GM12878 (cell line): ENCODE measurements around the gene PNRC1.

Experiments
- CBFB ChIP-seq: IDR thresholded peaks from 2 replicates; pipeline ENCODE4 v1.6.1; 2016; ENCODE audit warnings: antibody characterized with exemption, low read depth
- CHD2 ChIP-seq: IDR thresholded peaks from 2 replicates; pipeline ENCODE4 v1.6.1; 2011; ENCODE audit warnings: low read depth, low read length, improper control_type of control experiment, borderline replicate concordance
- EP300 ChIP-seq, 2 experiments: fragments of 150-350 bp in 1 of 2; IDR thresholded peaks; 2 replicates each; pipeline ENCODE4 v1.6.1; 2011 to 2012; ENCODE audit warnings: low read depth in 2 of 2, low read length in 2 of 2, borderline replicate concordance in 1 of 2, improper control_type of control experiment in 1 of 2, inconsistent platforms in 1 of 2; ENCODE audit not compliant: control insufficient read depth in 1 of 2
- IRF4 ChIP-seq: IDR thresholded peaks from 2 replicates; pipeline ENCODE4 v1.6.1; 2011; ENCODE audit warnings: low read depth, low read length
- NR2C2 ChIP-seq: IDR thresholded peaks from 2 replicates; pipeline ENCODE4 v1.6.1; 2011; ENCODE audit warnings: borderline replicate concordance, low read depth; ENCODE audit not compliant: control insufficient read depth, insufficient read length
- POLR2A ChIP-seq: IDR thresholded peaks from 2 replicates; pipeline ENCODE4 v1.6.1; 2011; ENCODE audit warnings: low read depth, mild to moderate bottlenecking, low read length
- SMC3 ChIP-seq: IDR thresholded peaks from 2 replicates; pipeline ENCODE4 v1.6.1; 2011; ENCODE audit warnings: low read length, improper control_type of control experiment, borderline replicate concordance
- SP1 ChIP-seq: IDR thresholded peaks from one replicate; pipeline ENCODE4 v1.6.1; 2011; ENCODE audit warnings: low read depth, low read length
- ZNF384 ChIP-seq: IDR thresholded peaks from 2 replicates; pipeline ENCODE4 v1.6.1; 2012; ENCODE audit warnings: low read depth, mild to moderate bottlenecking, low read length, improper control_type of control experiment, borderline replicate concordance
- TF ChIP-seq, protein P1 (sequence below): fragments of 450-650 bp; IDR thresholded peaks from 2 replicates; pipeline ENCODE4 v1.6.1; 2018; ENCODE audit warnings: borderline replicate concordance, mild to moderate bottlenecking; ENCODE audit not compliant: partially characterized antibody
- TF ChIP-seq, protein P2 (sequence below), 3 experiments: IDR thresholded peaks in 2 of 3; conservative IDR thresholded peaks in 1 of 3; 2 replicates each; pipeline ENCODE4 v1.5.1; 2011; ENCODE audit warnings: low read depth in 3 of 3, low read length in 3 of 3, mild to moderate bottlenecking in 3 of 3, control low read depth in 2 of 3, moderate library complexity in 2 of 3, inconsistent platforms in 1 of 3, mixed read lengths in 1 of 3; ENCODE audit not compliant: control insufficient read depth in 2 of 3, insufficient read depth in 1 of 3; ENCODE audit errors: extremely low read depth in 1 of 3

DNA sequence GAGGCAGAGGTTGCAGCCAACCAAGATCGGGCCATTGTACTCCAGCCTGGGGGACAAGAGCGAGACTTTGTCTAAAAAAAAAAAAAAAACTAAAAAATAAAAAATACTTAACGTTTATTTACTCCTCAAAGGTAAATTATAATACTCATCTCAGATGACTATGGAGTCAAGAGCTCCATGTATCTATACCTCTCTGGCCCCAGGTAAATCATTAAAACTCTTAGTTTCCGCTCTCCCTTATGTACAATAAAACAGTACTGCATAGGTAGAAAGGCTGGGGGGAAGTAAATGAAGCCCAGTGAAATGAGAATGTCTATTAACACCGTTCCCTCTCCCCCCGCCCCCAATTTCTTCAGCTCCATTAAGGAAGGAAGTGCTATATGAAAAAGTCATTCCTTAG is 36.2 kb downstream of the PNRC1 start:
- TF ChIP-seq, protein P1, sequence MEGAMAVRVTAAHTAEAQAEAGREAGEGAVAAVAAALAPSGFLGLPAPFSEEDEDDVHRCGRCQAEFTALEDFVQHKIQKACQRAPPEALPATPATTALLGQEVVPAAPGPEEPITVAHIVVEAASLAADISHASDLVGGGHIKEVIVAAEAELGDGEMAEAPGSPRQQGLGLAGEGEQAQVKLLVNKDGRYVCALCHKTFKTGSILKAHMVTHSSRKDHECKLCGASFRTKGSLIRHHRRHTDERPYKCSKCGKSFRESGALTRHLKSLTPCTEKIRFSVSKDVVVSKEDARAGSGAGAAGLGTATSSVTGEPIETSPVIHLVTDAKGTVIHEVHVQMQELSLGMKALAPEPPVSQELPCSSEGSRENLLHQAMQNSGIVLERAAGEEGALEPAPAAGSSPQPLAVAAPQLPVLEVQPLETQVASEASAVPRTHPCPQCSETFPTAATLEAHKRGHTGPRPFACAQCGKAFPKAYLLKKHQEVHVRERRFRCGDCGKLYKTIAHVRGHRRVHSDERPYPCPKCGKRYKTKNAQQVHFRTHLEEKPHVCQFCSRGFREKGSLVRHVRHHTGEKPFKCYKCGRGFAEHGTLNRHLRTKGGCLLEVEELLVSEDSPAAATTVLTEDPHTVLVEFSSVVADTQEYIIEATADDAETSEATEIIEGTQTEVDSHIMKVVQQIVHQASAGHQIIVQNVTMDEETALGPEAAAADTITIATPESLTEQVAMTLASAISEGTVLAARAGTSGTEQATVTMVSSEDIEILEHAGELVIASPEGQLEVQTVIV: no peak
- TF ChIP-seq IRF4 (no peak), POLR2A (no peak), CHD2 (no peak), CBFB (no peak), SP1 (no peak), NR2C2 (no peak), ZNF384 (no peak), SMC3 (no peak), EP300 (IDR thresholded peaks at IDR 0.05; ENCODE audit: borderline replicate concordance in 1 of 2, control insufficient read depth in 1 of 2, low read depth in 2 of 2, low read length in 2 of 2) (no peak)
- TF ChIP-seq, protein P2, sequence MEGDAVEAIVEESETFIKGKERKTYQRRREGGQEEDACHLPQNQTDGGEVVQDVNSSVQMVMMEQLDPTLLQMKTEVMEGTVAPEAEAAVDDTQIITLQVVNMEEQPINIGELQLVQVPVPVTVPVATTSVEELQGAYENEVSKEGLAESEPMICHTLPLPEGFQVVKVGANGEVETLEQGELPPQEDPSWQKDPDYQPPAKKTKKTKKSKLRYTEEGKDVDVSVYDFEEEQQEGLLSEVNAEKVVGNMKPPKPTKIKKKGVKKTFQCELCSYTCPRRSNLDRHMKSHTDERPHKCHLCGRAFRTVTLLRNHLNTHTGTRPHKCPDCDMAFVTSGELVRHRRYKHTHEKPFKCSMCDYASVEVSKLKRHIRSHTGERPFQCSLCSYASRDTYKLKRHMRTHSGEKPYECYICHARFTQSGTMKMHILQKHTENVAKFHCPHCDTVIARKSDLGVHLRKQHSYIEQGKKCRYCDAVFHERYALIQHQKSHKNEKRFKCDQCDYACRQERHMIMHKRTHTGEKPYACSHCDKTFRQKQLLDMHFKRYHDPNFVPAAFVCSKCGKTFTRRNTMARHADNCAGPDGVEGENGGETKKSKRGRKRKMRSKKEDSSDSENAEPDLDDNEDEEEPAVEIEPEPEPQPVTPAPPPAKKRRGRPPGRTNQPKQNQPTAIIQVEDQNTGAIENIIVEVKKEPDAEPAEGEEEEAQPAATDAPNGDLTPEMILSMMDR (IDR thresholded peaks at IDR 0.05 in 2 of 3, conservative IDR thresholded peaks at IDR 0.05 in 1 of 3; ENCODE audit: control insufficient read depth in 2 of 3, extremely low read depth in 1 of 3, insufficient read depth in 1 of 3, low read depth in 3 of 3, low read length in 3 of 3): no peak
